Kidney tubule cell (primary cell): ENCODE results near the gene LRRC1.

Experiments
- DNase-seq: peaks from one replicate; pipeline ENCODE4 v3.0.0-alpha.2; 2018; ENCODE audit warnings: low spot score

The LRRC1 gene

DNA sequence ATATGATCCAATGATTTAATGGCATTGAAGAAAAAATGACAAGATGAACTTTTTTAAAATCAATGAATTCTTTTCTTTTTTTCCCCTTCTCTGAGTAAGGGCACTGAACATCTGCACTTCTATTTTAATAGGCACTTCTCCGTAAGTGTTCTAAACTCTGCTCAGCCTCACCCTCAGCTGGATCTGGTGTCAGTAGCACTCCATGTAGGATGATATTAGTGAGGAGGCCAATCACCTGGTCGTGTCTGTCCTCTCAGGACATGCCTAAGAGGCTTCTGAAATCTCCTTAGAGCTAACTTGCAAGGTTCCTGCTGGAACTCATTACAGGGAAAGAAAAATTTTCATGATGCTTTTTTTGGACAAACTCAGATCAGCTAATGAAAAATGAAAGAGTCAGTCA, 167.8 kb downstream of the LRRC1 start:
- no peak for DNase-seq

DNA sequence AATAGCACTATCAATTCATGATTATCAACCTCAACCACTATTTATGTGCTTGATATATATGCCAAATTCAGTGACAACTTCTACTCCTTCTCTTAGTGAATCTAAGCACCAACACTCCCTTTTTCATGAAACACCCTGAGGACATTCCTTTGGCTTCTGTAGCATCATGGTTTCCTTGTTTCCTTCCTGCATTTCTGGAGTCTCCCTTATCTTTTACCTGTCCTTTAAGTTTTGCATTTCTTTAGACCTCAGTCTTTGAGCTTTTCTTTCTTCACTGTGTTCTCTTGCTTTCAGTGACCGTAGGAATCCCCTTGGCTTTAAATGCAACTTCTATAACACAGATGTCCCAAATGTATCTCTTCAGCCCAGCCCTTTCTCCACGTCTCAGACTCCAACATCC, 172.6 kb downstream of the LRRC1 start:
- no peak for DNase-seq
